ENCODE data around the gene VKORC1L1. TPM values are rescaled to one million over a fixed set of nuclear protein-coding genes. Genes with fewer than 3 reads are reported as not detected.
"Not testable (repeated sequence)": the region's sequence is repeated elsewhere in the genome, so short reads cannot be mapped to it uniquely, and the experiment has no call there.

Gene VKORC1L1
- total RNA-seq, 1 experiment from 2014 or later, result 13.3 TPM

- not testable (repeated sequence) for DNase-seq (ENCODE audit: low spot score)
Observed at GRCh38 chr7:65884983-65885382, 12.1 kb downstream of the VKORC1L1 start.

GRCh38 chr7:65885533-65885932 is 12.7 kb downstream of the VKORC1L1 start:
- not testable (repeated sequence) for DNase-seq (ENCODE audit: low spot score)

GRCh38 chr7:65888434-65889156 is 15.7 kb downstream of the VKORC1L1 start:
- DNase-seq (ENCODE audit: low spot score), result not testable (repeated sequence)

GRCh38 chr7:65889722-65890121 is 16.8 kb downstream of the VKORC1L1 start:
- not testable (repeated sequence) for DNase-seq (ENCODE audit: low spot score)

GRCh38 chr7:65892161-65892560 is 19.3 kb downstream of the VKORC1L1 start:
- no peak for DNase-seq (ENCODE audit: low spot score)

- no peak for DNase-seq (ENCODE audit: low spot score)
Observed at GRCh38 chr7:65892835-65893234, 20.0 kb downstream of the VKORC1L1 start.

GRCh38 chr7:65896279-65896870 is 23.5 kb downstream of the VKORC1L1 start:
- no peak for DNase-seq (ENCODE audit: low spot score)

GRCh38 chr7:65897289-65897688 is 24.4 kb downstream of the VKORC1L1 start:
- not testable (repeated sequence) for DNase-seq (ENCODE audit: low spot score)

GRCh38 chr7:65898677-65899447 is 26.0 kb downstream of the VKORC1L1 start:
- not testable (repeated sequence) for DNase-seq (ENCODE audit: low spot score)

GRCh38 chr7:65902306-65902705 is 29.4 kb downstream of the VKORC1L1 start:
- no peak for DNase-seq (ENCODE audit: low spot score)

GRCh38 chr7:65907501-65908198 is 34.8 kb downstream of the VKORC1L1 start:
- no peak for DNase-seq (ENCODE audit: low spot score)

- no peak for DNase-seq (ENCODE audit: low spot score)
Observed at GRCh38 chr7:65910237-65910636, 37.4 kb downstream of the VKORC1L1 start.

GRCh38 chr7:65912237-65912636 is 39.4 kb downstream of the VKORC1L1 start:
- DNase-seq (ENCODE audit: low spot score), result no peak

GRCh38 chr7:65915921-65916657 is 43.2 kb downstream of the VKORC1L1 start:
- no peak for DNase-seq (ENCODE audit: low spot score)

- DNase-seq (ENCODE audit: low spot score), result no peak
Observed at GRCh38 chr7:65923316-65923715, 50.4 kb downstream of the VKORC1L1 start.

GRCh38 chr7:65924193-65924592 is 51.3 kb downstream of the VKORC1L1 start:
- no peak for DNase-seq (ENCODE audit: low spot score)

GRCh38 chr7:65925040-65925439 is 52.2 kb downstream of the VKORC1L1 start:
- no peak for DNase-seq (ENCODE audit: low spot score)

- no peak for DNase-seq (ENCODE audit: low spot score)
Observed at GRCh38 chr7:65926588-65926987, 53.7 kb downstream of the VKORC1L1 start.

- DNase-seq (ENCODE audit: low spot score), result no peak
Observed at GRCh38 chr7:65927489-65928448, 54.9 kb downstream of the VKORC1L1 start.

- no peak for DNase-seq (ENCODE audit: low spot score)
Observed at GRCh38 chr7:65931685-65932084, 58.8 kb downstream of the VKORC1L1 start.
